IMR-90 (cell line): Measurements from ENCODE around the gene ENDOD1.

Source experiments
- BHLHE40 ChIP-seq: fragments of 150-350 bp; IDR thresholded peaks from 2 replicates; pipeline ENCODE4 v1.6.1; 2016; ENCODE audit warnings: mild to moderate bottlenecking, low read depth, low read length
- CHD1 ChIP-seq: IDR thresholded peaks from 2 replicates; pipeline ENCODE4 v1.6.1; 2012; ENCODE audit warnings: low read depth, low read length, improper control_type of control experiment
- CTCF ChIP-seq: conservative IDR thresholded peaks from 2 replicates; pipeline ENCODE4 v1.5.1; 2012; ENCODE audit warnings: mild to moderate bottlenecking, low read depth, low read length, improper control_type of control experiment
- ELK1 ChIP-seq: fragments of 150-350 bp; IDR thresholded peaks from 2 replicates; pipeline ENCODE4 v1.6.1; 2016; ENCODE audit warnings: low read depth, mild to moderate bottlenecking, low read length, moderate library complexity, borderline replicate concordance
- POLR2A ChIP-seq: IDR thresholded peaks from 2 replicates; pipeline ENCODE4 v1.6.1; 2012; ENCODE audit warnings: mild to moderate bottlenecking, low read depth, low read length
- RAD21 ChIP-seq: IDR thresholded peaks from 2 replicates; pipeline ENCODE4 v1.6.1; 2012; ENCODE audit warnings: low read length, improper control_type of control experiment
- RCOR1 ChIP-seq: IDR thresholded peaks from 2 replicates; pipeline ENCODE4 v1.6.1; 2012; ENCODE audit warnings: mild to moderate bottlenecking, low read length, improper control_type of control experiment; ENCODE audit not compliant: insufficient replicate concordance
- RFX5 ChIP-seq: IDR thresholded peaks from 2 replicates; pipeline ENCODE4 v1.8.0; 2012; ENCODE audit warnings: low read depth, mild to moderate bottlenecking, low read length, moderate library complexity
- SMC3 ChIP-seq: fragments of 150-350 bp; IDR thresholded peaks from 2 replicates; pipeline ENCODE4 v1.6.1; 2016; ENCODE audit warnings: low read depth, mild to moderate bottlenecking, antibody characterized with exemption, low read length, moderate library complexity

DNA sequence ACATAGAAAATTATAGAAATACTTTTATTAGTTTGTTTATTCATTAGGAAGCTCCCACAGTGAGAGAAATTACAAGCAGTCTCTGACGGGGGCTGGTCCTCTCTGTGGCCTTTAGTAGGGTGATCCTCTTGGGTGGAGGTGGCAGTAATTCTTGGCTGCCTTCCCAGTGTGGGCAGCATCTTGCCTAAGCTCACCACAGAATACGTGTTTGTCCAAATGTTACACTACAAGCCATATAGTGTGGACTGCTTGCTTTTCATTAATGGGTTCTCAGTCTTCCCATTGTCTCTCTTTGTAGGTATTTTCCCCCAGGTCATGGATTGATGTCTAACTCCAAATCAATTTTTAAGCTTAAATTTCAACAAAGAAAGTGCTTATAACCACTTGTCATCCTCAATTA, 43.3 kb downstream of the ENDOD1 start:
- no peak for TF ChIP-seq BHLHE40
- no peak for TF ChIP-seq POLR2A
- TF ChIP-seq CTCF = no peak
- no peak for TF ChIP-seq RFX5
- no peak for TF ChIP-seq SMC3
- TF ChIP-seq RAD21 = no peak
- TF ChIP-seq CHD1 = no peak
- TF ChIP-seq RCOR1 = no peak
- no peak for TF ChIP-seq ELK1
